Trophoblast cell (in vitro differentiated cells and primary cell): ENCODE measurements around the gene MIGA2.

Experiments used
- DNase-seq, 2 donors: peaks; one replicate each; pipeline ENCODE4 v3.0.0-alpha.2; 2016
- H2AFZ ChIP-seq: 2 replicates; pipeline ENCODE4 v1.6.1; 2013; ENCODE audit warnings: low read length, moderate library complexity, mild to moderate bottlenecking; ENCODE audit not compliant: insufficient read depth, poor library complexity
- H2AK5ac ChIP-seq: 2 replicates; pipeline ENCODE4 v1.6.1; 2013; ENCODE audit warnings: mild to moderate bottlenecking, low read length
- H2BK120ac ChIP-seq: 2 replicates; pipeline ENCODE4 v1.6.1; 2013; ENCODE audit warnings: low read length, mild to moderate bottlenecking, moderate library complexity; ENCODE audit not compliant: insufficient read depth, poor library complexity
- H2BK12ac ChIP-seq: 2 replicates; pipeline ENCODE4 v1.6.1; 2013; ENCODE audit warnings: mild to moderate bottlenecking, low read length, moderate library complexity
- H2BK5ac ChIP-seq: 2 replicates; pipeline ENCODE4 v1.6.1; 2013; ENCODE audit warnings: low read length, low read depth, moderate library complexity, mild to moderate bottlenecking; ENCODE audit not compliant: poor library complexity
- H3K14ac ChIP-seq: 2 replicates; pipeline ENCODE4 v1.6.1; 2013; ENCODE audit warnings: mild to moderate bottlenecking, low read length
- H3K18ac ChIP-seq: 2 replicates; pipeline ENCODE4 v1.6.1; 2013; ENCODE audit warnings: mild to moderate bottlenecking, low read length
- H3K23ac ChIP-seq: 2 replicates; pipeline ENCODE4 v1.6.1; 2013; ENCODE audit warnings: low read length
- H3K27ac ChIP-seq: 2 replicates; pipeline ENCODE4 v1.5.1; 2013; ENCODE audit warnings: low read depth, mild to moderate bottlenecking, inconsistent platforms, low read length, moderate library complexity
- H3K27me3 ChIP-seq: 2 replicates; pipeline ENCODE4 v1.6.1; 2013; ENCODE audit warnings: inconsistent platforms, mild to moderate bottlenecking, low read length, moderate library complexity; ENCODE audit not compliant: insufficient read depth
- H3K36me3 ChIP-seq, 2 experiments: 1 replicate in 1 of 2; 2 replicates in 1 of 2; pipeline ENCODE4 v1.6.1; 2013; ENCODE audit warnings: low read length in 2 of 2, mild to moderate bottlenecking in 2 of 2, moderate library complexity in 1 of 2; ENCODE audit not compliant: insufficient read depth in 2 of 2, control insufficient read depth in 1 of 2
- H3K4ac ChIP-seq: 2 replicates; pipeline ENCODE4 v1.6.1; 2013; ENCODE audit warnings: low read depth, mild to moderate bottlenecking, low read length, moderate library complexity
- H3K4me1 ChIP-seq, 2 experiments: 1 replicate in 1 of 2; 2 replicates in 1 of 2; pipeline ENCODE4 v1.6.1; 2013; ENCODE audit warnings: low read length in 2 of 2, mild to moderate bottlenecking in 2 of 2, moderate library complexity in 1 of 2; ENCODE audit not compliant: insufficient read depth in 2 of 2, control insufficient read depth in 1 of 2
- H3K4me2 ChIP-seq: 2 replicates; pipeline ENCODE4 v1.6.1; 2013; ENCODE audit warnings: inconsistent platforms, mild to moderate bottlenecking, low read length, moderate library complexity
- H3K4me3 ChIP-seq: 2 replicates; pipeline ENCODE4 v1.5.1; 2013; ENCODE audit warnings: mild to moderate bottlenecking, low read depth, low read length, inconsistent platforms
- H3K79me1 ChIP-seq: one replicate; pipeline ENCODE4 v1.6.1; 2013; ENCODE audit warnings: low read length
- H3K79me2 ChIP-seq: 2 replicates; pipeline ENCODE4 v1.6.1; 2013; ENCODE audit warnings: low read length, mild to moderate bottlenecking; ENCODE audit not compliant: control insufficient read depth, insufficient read depth, poor library complexity
- H3K9ac ChIP-seq: 2 replicates; pipeline ENCODE4 v1.6.1; 2013; ENCODE audit warnings: mild to moderate bottlenecking, low read length
- H3K9me3 ChIP-seq: 2 replicates; pipeline ENCODE4 v1.6.1; 2013; ENCODE audit warnings: low read depth, mild to moderate bottlenecking, control low read depth, inconsistent platforms, low read length; ENCODE audit not compliant: insufficient read depth
- H4K12ac ChIP-seq: 2 replicates; pipeline ENCODE4 v1.6.1; 2013; ENCODE audit warnings: low read depth, mild to moderate bottlenecking, low read length, moderate library complexity
- H4K8ac ChIP-seq: 2 replicates; pipeline ENCODE4 v1.6.1; 2013; ENCODE audit warnings: low read depth, mild to moderate bottlenecking, low read length, moderate library complexity
- H4K91ac ChIP-seq: one replicate; pipeline ENCODE4 v1.6.1; 2013; ENCODE audit warnings: low read depth, mild to moderate bottlenecking, low read length, moderate library complexity
- WGBS: extraction: QIAGEN DNeasy Blood & Tissue Kit; methylation state at CpG from one replicate; pipeline ENCODE4 v1.1.7; 2013; ENCODE audit warnings: missing lambda C conversion rate; ENCODE audit not compliant: insufficient read length, insufficient coverage; ENCODE audit errors: extremely low coverage; 5-methylcytosine and 5-hydroxymethylcytosine counted together

The MIGA2 gene

DNA sequence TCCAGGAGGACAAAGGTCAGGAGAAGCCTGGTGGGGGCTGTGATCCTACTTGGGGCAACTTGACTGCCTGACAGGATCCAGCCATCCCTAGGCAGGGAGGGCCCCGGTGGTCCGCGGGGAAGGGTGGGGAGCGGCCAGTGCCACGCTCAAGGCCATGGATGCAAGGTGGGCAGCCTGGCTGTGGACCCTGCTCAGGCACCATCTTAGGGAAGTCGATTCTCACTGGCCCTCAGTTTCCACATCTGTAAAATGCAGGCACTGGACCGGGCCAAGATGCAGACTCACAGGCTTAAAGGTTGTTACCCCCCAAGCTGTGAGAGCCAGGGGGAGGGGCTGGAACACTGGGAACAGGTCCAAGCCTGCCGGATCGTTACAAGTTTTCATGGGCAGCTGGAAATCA is 35.7 kb downstream of the MIGA2 start:
- H2BK120ac ChIP-seq: no peak overlapping the region
- H3K23ac ChIP-seq: no peak overlapping the region
- H3K4me1 ChIP-seq: no peaks in the 10 kb centered on the region
- no peak overlapping the region for H3K4me2 ChIP-seq
- H2BK12ac ChIP-seq: no peak overlapping the region
- H4K91ac ChIP-seq: no peak overlapping the region
- peaks cover 2% of the 10 kb centered on the region for H3K9me3 ChIP-seq
- no peak overlapping the region for H3K9ac ChIP-seq
- no peaks in the 10 kb centered on the region for H3K27me3 ChIP-seq
- H3K27ac ChIP-seq: no peak overlapping the region
- no peak overlapping the region for H3K14ac ChIP-seq
- H3K4ac ChIP-seq: no peak overlapping the region
- no CpG with 5 or more reads among the region's 9 CpGs for WGBS
- H3K79me2 ChIP-seq: no peaks in the 10 kb centered on the region
- no peak overlapping the region for H3K4me3 ChIP-seq
- no peak overlapping the region for H2AK5ac ChIP-seq
- no peak overlapping the region for H3K18ac ChIP-seq
- H4K8ac ChIP-seq: no peak overlapping the region
- H2BK5ac ChIP-seq: no peak overlapping the region
- no peaks in the 10 kb centered on the region for H3K79me1 ChIP-seq
- no peak for DNase-seq
- no peak overlapping the region for H4K12ac ChIP-seq
- H2AFZ ChIP-seq: no peak overlapping the region
- H3K36me3 ChIP-seq: peaks cover 39 to 41% of the 10 kb centered on the region in 2 experiments

DNA sequence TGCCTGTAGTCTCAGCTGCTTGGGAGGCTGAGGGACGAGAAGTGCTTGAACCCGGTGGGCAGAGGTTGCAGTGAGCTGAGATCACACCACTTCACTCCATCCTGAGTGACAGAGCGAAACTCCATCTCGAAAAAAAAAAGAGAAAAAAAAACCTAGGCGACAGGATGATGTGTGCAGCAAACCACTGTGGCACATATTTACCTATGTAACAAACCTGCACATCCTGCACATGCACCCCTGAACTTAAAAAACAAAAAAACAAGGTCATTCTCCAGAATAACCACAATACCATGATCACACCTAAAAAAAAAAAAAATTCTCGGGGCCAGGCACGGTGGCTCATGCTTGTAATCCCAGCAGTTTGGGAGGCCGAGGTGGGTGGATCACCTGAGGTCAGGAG is 37.0 kb downstream of the MIGA2 start:
- H3K4me2 ChIP-seq: no peak overlapping the region
- no peak overlapping the region for H3K9ac ChIP-seq
- H3K14ac ChIP-seq: no peak overlapping the region
- no peak overlapping the region for H2BK120ac ChIP-seq
- no peak overlapping the region for H3K27ac ChIP-seq
- H4K8ac ChIP-seq: no peak overlapping the region
- no peak overlapping the region for H2AFZ ChIP-seq
- H4K12ac ChIP-seq: no peak overlapping the region
- peaks cover 26 to 29% of the 10 kb centered on the region in 2 experiments for H3K36me3 ChIP-seq
- no peak overlapping the region for H3K4me3 ChIP-seq
- no peak overlapping the region for H2BK12ac ChIP-seq
- no peak overlapping the region for H4K91ac ChIP-seq
- H3K18ac ChIP-seq: no peak overlapping the region
- H3K27me3 ChIP-seq: no peaks in the 10 kb centered on the region
- no CpG with 5 or more reads among the region's 8 CpGs for WGBS
- no peak overlapping the region for H2AK5ac ChIP-seq
- H3K9me3 ChIP-seq: no peaks in the 10 kb centered on the region
- H3K4me1 ChIP-seq: no peaks in the 10 kb centered on the region
- no peak overlapping the region for H3K23ac ChIP-seq
- no peaks in the 10 kb centered on the region for H3K79me1 ChIP-seq
- no peaks in the 10 kb centered on the region for H3K79me2 ChIP-seq
- H2BK5ac ChIP-seq: no peak overlapping the region
- no peak for DNase-seq
- no peak overlapping the region for H3K4ac ChIP-seq

DNA sequence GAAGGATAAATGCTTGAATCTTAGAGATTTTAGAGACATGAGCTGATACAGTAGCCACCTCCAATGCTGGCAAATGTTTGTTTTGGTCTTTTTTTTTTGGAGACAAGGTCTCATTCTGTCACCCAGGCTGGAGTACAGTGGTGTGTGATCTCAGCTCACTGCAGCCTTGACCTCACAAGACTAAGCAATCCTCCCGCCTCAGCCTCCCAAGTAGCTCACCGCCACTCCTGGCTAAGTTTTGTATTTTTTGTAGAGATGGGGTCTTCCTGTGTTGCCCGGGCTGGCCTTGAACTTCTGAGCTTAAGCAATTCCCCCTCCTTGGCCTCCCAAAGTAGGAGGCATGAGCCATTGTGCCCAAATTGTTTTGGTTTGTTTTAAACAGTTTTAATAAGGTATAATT is 37.7 kb downstream of the MIGA2 start:
- Histone ChIP-seq H3K14ac (no peak overlapping the region), H3K9me3 (no peaks in the 10 kb centered on the region), H3K4me1 (no peaks in the 10 kb centered on the region), H4K12ac (no peak overlapping the region), H3K9ac (no peak overlapping the region), H2BK120ac (no peak overlapping the region), H3K18ac (no peak overlapping the region), H2BK12ac (no peak overlapping the region), H3K79me2 (no peaks in the 10 kb centered on the region), H4K91ac (no peak overlapping the region), H3K27ac (no peak overlapping the region), H2AFZ (no peak overlapping the region), H2AK5ac (no peak overlapping the region), H4K8ac (no peak overlapping the region), H3K4ac (no peak overlapping the region), H3K79me1 (no peaks in the 10 kb centered on the region), H3K4me3 (no peak overlapping the region), H3K4me2 (no peak overlapping the region), H2BK5ac (no peak overlapping the region), H3K27me3 (no peaks in the 10 kb centered on the region), H3K23ac (no peak overlapping the region), H3K36me3 (peaks cover 20 to 22% of the 10 kb centered on the region in 2 experiments)
- DNase-seq: no peak
- whole genome bisulfite sequencing: no CpG with 5 or more reads among the region's 3 CpGs

- no peaks in the 10 kb centered on the region for H3K9me3 ChIP-seq
- no peak overlapping the region for H3K23ac ChIP-seq
- peaks cover 6% of the 10 kb centered on the region in 2 experiments for H3K36me3 ChIP-seq
- H3K9ac ChIP-seq: no peak overlapping the region
- no peaks in the 10 kb centered on the region for H3K27me3 ChIP-seq
- H4K12ac ChIP-seq: no peak overlapping the region
- H3K4me2 ChIP-seq: no peak overlapping the region
- H2BK120ac ChIP-seq: no peak overlapping the region
- H2AFZ ChIP-seq: no peak overlapping the region
- no peak overlapping the region for H4K91ac ChIP-seq
- peaks cover 4 to 5% of the 10 kb centered on the region in 2 experiments for H3K4me1 ChIP-seq
- H3K18ac ChIP-seq: no peak overlapping the region
- H3K4ac ChIP-seq: no peak overlapping the region
- no CpG with 5 or more reads among the region's 16 CpGs for WGBS
- H3K27ac ChIP-seq: no peak overlapping the region
- H3K79me2 ChIP-seq: peaks cover 2% of the 10 kb centered on the region
- H3K4me3 ChIP-seq: no peak overlapping the region
- H2BK5ac ChIP-seq: no peak overlapping the region
- no peak for DNase-seq
- no peak overlapping the region for H3K14ac ChIP-seq
- H2AK5ac ChIP-seq: no peak overlapping the region
- H4K8ac ChIP-seq: no peak overlapping the region
- H3K79me1 ChIP-seq: peaks cover 2% of the 10 kb centered on the region
- no peak overlapping the region for H2BK12ac ChIP-seq
Measured at GRCh38 chr9:129075996-129076639, 39.7 kb downstream of the MIGA2 start.
